ENCODE data around the gene FRG2B.

DNA sequence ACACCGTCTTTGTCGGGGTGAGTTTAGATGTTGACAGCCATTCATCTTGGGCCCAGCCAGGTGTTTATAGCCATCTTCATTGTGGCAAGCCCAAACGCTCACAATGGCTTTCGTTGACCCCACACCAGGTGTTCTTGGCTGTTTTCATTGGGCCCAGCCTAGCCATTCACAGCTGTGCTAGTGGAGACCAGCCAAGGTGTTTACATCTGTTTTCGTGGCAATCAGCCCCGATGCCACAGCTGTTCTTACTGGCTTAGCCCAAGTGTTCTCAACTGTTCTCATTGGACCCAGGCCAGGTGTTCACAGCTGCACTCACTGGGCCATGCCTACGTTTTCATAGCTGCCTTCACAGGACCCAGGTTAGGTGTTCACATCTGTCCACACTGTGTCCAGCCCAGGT, 7.7 kb downstream of the FRG2B start:
- TF ChIP-seq, protein P1, sequence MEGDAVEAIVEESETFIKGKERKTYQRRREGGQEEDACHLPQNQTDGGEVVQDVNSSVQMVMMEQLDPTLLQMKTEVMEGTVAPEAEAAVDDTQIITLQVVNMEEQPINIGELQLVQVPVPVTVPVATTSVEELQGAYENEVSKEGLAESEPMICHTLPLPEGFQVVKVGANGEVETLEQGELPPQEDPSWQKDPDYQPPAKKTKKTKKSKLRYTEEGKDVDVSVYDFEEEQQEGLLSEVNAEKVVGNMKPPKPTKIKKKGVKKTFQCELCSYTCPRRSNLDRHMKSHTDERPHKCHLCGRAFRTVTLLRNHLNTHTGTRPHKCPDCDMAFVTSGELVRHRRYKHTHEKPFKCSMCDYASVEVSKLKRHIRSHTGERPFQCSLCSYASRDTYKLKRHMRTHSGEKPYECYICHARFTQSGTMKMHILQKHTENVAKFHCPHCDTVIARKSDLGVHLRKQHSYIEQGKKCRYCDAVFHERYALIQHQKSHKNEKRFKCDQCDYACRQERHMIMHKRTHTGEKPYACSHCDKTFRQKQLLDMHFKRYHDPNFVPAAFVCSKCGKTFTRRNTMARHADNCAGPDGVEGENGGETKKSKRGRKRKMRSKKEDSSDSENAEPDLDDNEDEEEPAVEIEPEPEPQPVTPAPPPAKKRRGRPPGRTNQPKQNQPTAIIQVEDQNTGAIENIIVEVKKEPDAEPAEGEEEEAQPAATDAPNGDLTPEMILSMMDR (conservative IDR thresholded peaks at IDR 0.05 in 1 of 2, IDR thresholded peaks at IDR 0.05 in 1 of 2; ENCODE audit: low read depth in 1 of 2, low read length in 2 of 2): no peak
- no peak for TF ChIP-seq EZH2 (IDR thresholded peaks at IDR 0.05; ENCODE audit: low read length, missing control alignments)
